Natural killer cell (primary cell): ENCODE results near the gene RPUSD3. TPM values are rescaled to one million over a fixed set of nuclear protein-coding genes. Genes with fewer than 3 reads are reported as not detected.

Source experiments
- ATAC-seq, 3 donors: fragments of 150-1000 bp in 2 of 3; fragments of 200-7000 bp in 1 of 3; cut with Tn5 transposase; 1 replicate in 1 of 3; 2 replicates in 2 of 3; pipeline ENCODE4 v1.10.0; 2021; ENCODE audit warnings: mild to moderate bottlenecking in 2 of 3, moderate library complexity in 2 of 3
- DNase-seq, 2 donors: peaks; one replicate each; pipeline versions ENCODE4 v3.0.0 to v3.0.0-alpha.2; 2013 to 2021; ENCODE audit warnings: mixed read lengths in 1 of 2
- H3K27ac ChIP-seq: one replicate; pipeline ENCODE4 v1.5.1; 2013; ENCODE audit warnings: mild to moderate bottlenecking, low read length
- H3K27me3 ChIP-seq: one replicate; pipeline ENCODE4 v1.6.1; 2013; ENCODE audit warnings: low read length; ENCODE audit not compliant: control insufficient read depth, insufficient read depth
- H3K36me3 ChIP-seq: one replicate; pipeline ENCODE4 v1.6.1; 2013; ENCODE audit warnings: low read length; ENCODE audit not compliant: control insufficient read depth, insufficient read depth
- H3K4me1 ChIP-seq: one replicate; pipeline ENCODE4 v1.6.1; 2013; ENCODE audit warnings: low read length; ENCODE audit not compliant: control insufficient read depth, insufficient read depth
- H3K4me3 ChIP-seq: one replicate; pipeline ENCODE4 v1.5.1; 2013; ENCODE audit warnings: low read length
- H3K9me3 ChIP-seq: one replicate; pipeline ENCODE4 v1.6.1; 2013; ENCODE audit warnings: low read length; ENCODE audit not compliant: control insufficient read depth, insufficient read depth
- H3K27ac Mint-ChIP-seq, 2 donors: one replicate each; pipeline ENCODE4 v1.8.0; 2022; ENCODE audit warnings: mild to moderate bottlenecking in 2 of 2, mixed read lengths in 2 of 2, moderate library complexity in 1 of 2
- H3K27me3 Mint-ChIP-seq, 2 donors: one replicate each; pipeline ENCODE4 v1.8.0; 2022; ENCODE audit warnings: low read depth in 2 of 2, mixed read lengths in 2 of 2
- H3K36me3 Mint-ChIP-seq: one replicate; pipeline ENCODE4 v1.8.0; 2022; ENCODE audit warnings: mixed read lengths
- H3K4me1 Mint-ChIP-seq, 2 donors: one replicate each; pipeline ENCODE4 v1.8.0; 2022; ENCODE audit warnings: mixed read lengths in 2 of 2
- H3K4me3 Mint-ChIP-seq: one replicate; pipeline ENCODE4 v1.8.0; 2022; ENCODE audit warnings: mild to moderate bottlenecking, moderate library complexity, mixed read lengths
- H3K9me3 Mint-ChIP-seq, 2 donors: one replicate each; pipeline ENCODE4 v1.8.0; 2022; ENCODE audit warnings: mixed read lengths in 2 of 2
- CTCF ChIP-seq: fragments of 200-600 bp; IDR thresholded peaks from one replicate; pipeline ENCODE4 v1.8.0; 2022; ENCODE audit warnings: antibody characterized with exemption
- whole genome bisulfite sequencing: methylation state at CpG from one replicate; pipeline ENCODE4 v1.1.7; 2013; ENCODE audit warnings: missing lambda C conversion rate; ENCODE audit not compliant: insufficient coverage; 5-methylcytosine and 5-hydroxymethylcytosine counted together
- intact Hi-C: fragments of 100-400 bp; cut with micrococcal nuclease; formaldehyde crosslinking; loops from one replicate; pipeline ENCODE4 v1.14.2; 2022
- total RNA-seq, 4 donors: library from RNA; stranded (reverse); fragments of 120-200 nt in 1 of 4; gene quantifications; one replicate each; pipeline versions ENCODE4 v1.2.3 to v1.2.4, GENCODE V29; 2013 to 2022

The RPUSD3 gene
- total RNA-seq, 3 donors from 2014 or later (not counting 1 experiment from before 2014, with no cell fraction given) = 27.5 to 43.9 (median 30.9) TPM

- H3K4me1 Mint-ChIP-seq = peaks cover 39 to 58% of the 10 kb centered on the region in 2 donors
- H3K27ac ChIP-seq = peak within 1 kb of the TSS; percentile 90
- peak within 1 kb of the TSS; percentile 58 for H3K4me3 ChIP-seq
- ATAC-seq = peak; percentile 50 to 79 (median 65)
- no peaks in the 10 kb centered on the region for H3K9me3 Mint-ChIP-seq
- intact Hi-C loops = loop anchor here (2.0 to 5.0 kb wide), 2 partner anchors 17 to 58 kb away; partner anchors contain the start of genes ARPC4 and TADA3
- no peaks in the 10 kb centered on the region for H3K9me3 ChIP-seq
- no peaks in the 10 kb centered on the region for H3K36me3 Mint-ChIP-seq
- peaks cover 22% of the 10 kb centered on the region for H3K36me3 ChIP-seq
- no peaks in the 10 kb centered on the region for H3K27me3 Mint-ChIP-seq
- H3K27me3 ChIP-seq = no peaks in the 10 kb centered on the region
- peaks cover 31% of the 10 kb centered on the region for H3K4me1 ChIP-seq
- DNase-seq = peak; percentile 44 to 67
- WGBS = under 1% methylated on average over 76 of the region's 76 CpGs
- TF ChIP-seq CTCF = no peak
- H3K27ac Mint-ChIP-seq = peak within 1 kb of the TSS; percentile 93
- peak within 1 kb of the TSS; percentile 90 for H3K4me3 Mint-ChIP-seq
These were observed 34.0 kb downstream of the RPUSD3 start, which contains the start of gene TTLL3 for GRCh38 chr3:9809615-9810432. Gene TTLL3, plus strand, starts transcription at chr3:9810262. Its CDS starts 400 bp downstream, at chr3:9810662.

GRCh38 chr3:9809239-9809614 is 34.6 kb downstream of the RPUSD3 start:
- WGBS = 67% methylated on average over 4 of the region's 4 CpGs
- Histone ChIP-seq H3K9me3 (no peaks in the 10 kb centered on the region), H3K36me3 (peaks cover 28% of the 10 kb centered on the region), H3K4me1 (peaks cover 31% of the 10 kb centered on the region), H3K27ac (peak overlapping the region; percentile 90), H3K27me3 (no peaks in the 10 kb centered on the region), H3K4me3 (peak overlapping the region; percentile 58)
- no peaks in the 10 kb centered on the region for H3K27me3 Mint-ChIP-seq
- peak overlapping the region; percentile 93 for H3K27ac Mint-ChIP-seq
- no peak for TF ChIP-seq CTCF
- intact Hi-C loops = loop anchor here (2.0 to 5.0 kb wide), 2 partner anchors 16 to 57 kb away; partner anchors contain the start of genes ARPC4 and TADA3
- peaks cover 3% of the 10 kb centered on the region for H3K36me3 Mint-ChIP-seq
- H3K4me1 Mint-ChIP-seq = peaks cover 39 to 59% of the 10 kb centered on the region in 2 donors
- peak in 1 of 3 donors; percentile 9 for ATAC-seq
- peak overlapping the region; percentile 90 for H3K4me3 Mint-ChIP-seq
- H3K9me3 Mint-ChIP-seq = no peaks in the 10 kb centered on the region
- no peak for DNase-seq

GRCh38 chr3:9808345-9809037 is 35.3 kb downstream of the RPUSD3 start:
- Histone ChIP-seq H3K9me3 (no peaks in the 10 kb centered on the region), H3K36me3 (peaks cover 36% of the 10 kb centered on the region), H3K4me3 (no peak overlapping the region), H3K4me1 (peaks cover 31% of the 10 kb centered on the region), H3K27me3 (no peaks in the 10 kb centered on the region), H3K27ac (peak overlapping the region; percentile 90)
- Mint-ChIP-seq H3K4me1 (peaks cover 42 to 66% of the 10 kb centered on the region in 2 donors), H3K27ac (peak overlapping the region; percentile 93), H3K9me3 (no peaks in the 10 kb centered on the region), H3K36me3 (peaks cover 10% of the 10 kb centered on the region), H3K27me3 (no peaks in the 10 kb centered on the region), H3K4me3 (peak overlapping the region; percentile 90)
- intact Hi-C loops = loop anchor here (2.0 to 5.0 kb wide), 2 partner anchors 16 to 56 kb away; partner anchors contain the start of genes ARPC4 and TADA3
- DNase-seq (peak; percentile 35 to 72), ATAC-seq (peak; percentile 65 to 74 (median 65))
- no peak for TF ChIP-seq CTCF
- WGBS = 42% methylated on average over 6 of the region's 7 CpGs
